MCF 10A (cell line): ENCODE measurements around the gene PLCL1. TPM values are rescaled to one million over a fixed set of nuclear protein-coding genes. Genes with fewer than 3 reads are reported as not detected.

ENCODE experiments used
- BruUV-seq: library from RNA; stranded (reverse); fragments of 400-500 nt; replicated peaks from 2 replicates; lab custom pipeline; 2021; lab: Mats Ljungman, UMichigan
- CTCF ChIA-PET: fragments of 300-600 bp; sonication (Branson Sonifier 250); formaldehyde crosslinking; extraction: SDS; loops from one replicate; lab custom pipeline; 2021; ENCODE audit warnings: antibody characterized with exemption, inconsistent platforms; lab: Yijun Ruan, JAX
- POLR2A ChIA-PET: fragments of 300-600, 350-650 bp; sonication (Branson Sonifier 250); formaldehyde crosslinking; extraction: SDS; loops from one replicate; lab custom pipeline; 2020; ENCODE audit warnings: antibody characterized with exemption, inconsistent platforms; lab: Yijun Ruan, JAX
- DNase-seq: peaks from one replicate; pipeline ENCODE4 v3.0.0-alpha.2; 2018; ENCODE audit not compliant: unreplicated experiment
- H3K27ac Mint-ChIP-seq: one replicate; pipeline ENCODE4 v1.8.0; 2022; ENCODE audit warnings: mild to moderate bottlenecking, low read depth, mixed read lengths; ENCODE audit not compliant: unreplicated experiment
- H3K27me3 Mint-ChIP-seq: one replicate; pipeline ENCODE4 v1.8.0; 2022; ENCODE audit warnings: mixed read lengths; ENCODE audit not compliant: insufficient read depth, unreplicated experiment
- H3K36me3 Mint-ChIP-seq: one replicate; pipeline ENCODE4 v1.8.0; 2022; ENCODE audit warnings: mild to moderate bottlenecking, moderate library complexity, mixed read lengths; ENCODE audit not compliant: insufficient read depth, unreplicated experiment
- H3K4me1 Mint-ChIP-seq: one replicate; pipeline ENCODE4 v1.8.0; 2022; ENCODE audit warnings: mixed read lengths; ENCODE audit not compliant: insufficient read depth, unreplicated experiment
- H3K4me3 Mint-ChIP-seq: one replicate; pipeline ENCODE4 v1.8.0; 2022; ENCODE audit warnings: mild to moderate bottlenecking, moderate library complexity, mixed read lengths; ENCODE audit not compliant: unreplicated experiment
- H3K9me3 Mint-ChIP-seq: one replicate; pipeline ENCODE4 v1.8.0; 2022; ENCODE audit warnings: mixed read lengths; ENCODE audit not compliant: unreplicated experiment
- intact Hi-C: fragments of 100-400 bp; cut with micrococcal nuclease; formaldehyde crosslinking; loops from 2 replicates; pipeline ENCODE4 v1.14.1; 2022
- total RNA-seq: library from RNA; stranded (reverse); gene quantifications from 2 replicates; pipeline ENCODE4 v1.2.3, GENCODE V29; 2022
- TF ChIP-seq, protein P1 (sequence below): fragments of 200-600 bp; IDR thresholded peaks from one replicate; pipeline ENCODE4 v1.8.0; 2022; ENCODE audit warnings: antibody characterized with exemption, mild to moderate bottlenecking; ENCODE audit not compliant: unreplicated experiment

PLCL1 gene
- total RNA-seq, 1 experiment from 2014 or later, result 0.12 TPM

DNA sequence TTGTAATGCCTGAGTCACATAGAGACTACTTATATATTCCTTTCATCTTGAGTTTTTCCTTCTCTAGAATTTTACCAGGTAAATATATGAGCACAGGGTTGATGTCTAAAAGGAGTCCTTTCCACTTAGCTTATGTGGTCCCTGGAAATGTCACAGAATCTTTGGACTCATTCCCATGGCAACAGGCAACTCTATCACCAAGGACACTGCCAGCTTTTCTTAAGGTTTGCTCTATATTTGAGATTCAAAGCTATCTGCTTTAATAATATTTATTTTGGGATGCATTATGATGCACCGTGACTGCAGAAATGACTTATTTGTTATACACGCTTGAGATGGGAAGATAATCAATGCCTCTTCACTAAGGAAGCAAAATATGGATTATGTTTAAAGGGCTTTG, 363.0 kb downstream of the PLCL1 start:
- no peak for DNase-seq
- Mint-ChIP-seq H3K4me1 (no peaks in the 10 kb centered on the region), H3K36me3 (no peaks in the 10 kb centered on the region), H3K4me3 (no peak overlapping the region), H3K27ac (no peak overlapping the region), H3K9me3 (no peaks in the 10 kb centered on the region), H3K27me3 (peaks cover 17% of the 10 kb centered on the region)
- no TSS peak for BruUV-seq
- intact Hi-C loops, result no loop called here
- TF ChIP-seq, protein P1, sequence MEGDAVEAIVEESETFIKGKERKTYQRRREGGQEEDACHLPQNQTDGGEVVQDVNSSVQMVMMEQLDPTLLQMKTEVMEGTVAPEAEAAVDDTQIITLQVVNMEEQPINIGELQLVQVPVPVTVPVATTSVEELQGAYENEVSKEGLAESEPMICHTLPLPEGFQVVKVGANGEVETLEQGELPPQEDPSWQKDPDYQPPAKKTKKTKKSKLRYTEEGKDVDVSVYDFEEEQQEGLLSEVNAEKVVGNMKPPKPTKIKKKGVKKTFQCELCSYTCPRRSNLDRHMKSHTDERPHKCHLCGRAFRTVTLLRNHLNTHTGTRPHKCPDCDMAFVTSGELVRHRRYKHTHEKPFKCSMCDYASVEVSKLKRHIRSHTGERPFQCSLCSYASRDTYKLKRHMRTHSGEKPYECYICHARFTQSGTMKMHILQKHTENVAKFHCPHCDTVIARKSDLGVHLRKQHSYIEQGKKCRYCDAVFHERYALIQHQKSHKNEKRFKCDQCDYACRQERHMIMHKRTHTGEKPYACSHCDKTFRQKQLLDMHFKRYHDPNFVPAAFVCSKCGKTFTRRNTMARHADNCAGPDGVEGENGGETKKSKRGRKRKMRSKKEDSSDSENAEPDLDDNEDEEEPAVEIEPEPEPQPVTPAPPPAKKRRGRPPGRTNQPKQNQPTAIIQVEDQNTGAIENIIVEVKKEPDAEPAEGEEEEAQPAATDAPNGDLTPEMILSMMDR, result no peak
- ChIA-PET POLR2A (no interaction called here), CTCF (interaction anchor here (0.5 kb wide), 2 partner anchors 130 to 1258 kb away, joined by 3 read pairs; no protein-coding TSS in a partner anchor)

DNA sequence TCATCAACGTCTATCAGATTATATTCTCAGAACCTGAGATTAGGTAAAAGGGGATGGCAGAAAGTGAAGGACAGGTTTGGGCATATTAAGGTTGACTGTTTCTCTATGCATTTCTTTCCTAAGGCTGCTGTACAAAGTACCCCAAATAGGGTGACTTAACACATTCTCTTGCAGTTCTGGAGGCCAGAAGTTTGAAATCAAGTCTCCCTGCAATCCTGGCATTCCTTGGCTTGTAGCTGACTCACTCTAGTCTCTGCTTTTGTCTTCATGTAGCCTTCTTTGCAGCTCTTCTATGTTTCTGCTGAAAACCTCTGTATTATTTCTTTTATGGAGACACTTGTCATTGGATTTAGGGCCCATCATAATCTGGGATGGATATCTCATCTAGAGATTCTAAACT, 364.3 kb downstream of the PLCL1 start:
- TF ChIP-seq, protein P1, result no peak
- POLR2A ChIA-PET, result no interaction called here
- Mint-ChIP-seq H3K36me3 (no peaks in the 10 kb centered on the region), H3K27me3 (peaks cover 14% of the 10 kb centered on the region), H3K4me1 (no peaks in the 10 kb centered on the region), H3K9me3 (no peaks in the 10 kb centered on the region), H3K4me3 (no peak overlapping the region), H3K27ac (no peak overlapping the region)
- no peak for DNase-seq
- CTCF ChIA-PET, result no interaction called here
- no TSS peak for BruUV-seq
- intact Hi-C loops, result no loop called here

GRCh38 chr2:198173242-198173641, 368.8 kb downstream of the PLCL1 start:
- peaks cover 18% of the 10 kb centered on the region for H3K27me3 Mint-ChIP-seq
- TF ChIP-seq, protein P1, result no peak
- H3K36me3 Mint-ChIP-seq, result no peaks in the 10 kb centered on the region
- H3K4me1 Mint-ChIP-seq, result no peaks in the 10 kb centered on the region
- no TSS peak for BruUV-seq
- ChIA-PET POLR2A (no interaction called here), CTCF (interaction anchor here (1.0 kb wide), 2 partner anchors 11 to 14 kb away, joined by 3 read pairs; no protein-coding TSS in a partner anchor)
- H3K9me3 Mint-ChIP-seq, result no peaks in the 10 kb centered on the region
- no peak overlapping the region for H3K27ac Mint-ChIP-seq
- no peak for DNase-seq
- no peak overlapping the region for H3K4me3 Mint-ChIP-seq
- intact Hi-C loops, result no loop called here

GRCh38 chr2:198173864-198174263, 369.5 kb downstream of the PLCL1 start:
- H3K4me1 Mint-ChIP-seq, result no peaks in the 10 kb centered on the region
- no peak for DNase-seq
- POLR2A ChIA-PET, result interaction anchor here (0.6 kb wide), 1 partner anchor 1149 kb away, joined by 3 read pairs; no protein-coding TSS in a partner anchor
- peaks cover 18% of the 10 kb centered on the region for H3K27me3 Mint-ChIP-seq
- H3K9me3 Mint-ChIP-seq, result no peaks in the 10 kb centered on the region
- no peak overlapping the region for H3K4me3 Mint-ChIP-seq
- no TSS peak for BruUV-seq
- intact Hi-C loops, result no loop called here
- TF ChIP-seq, protein P1, result no peak
- no peaks in the 10 kb centered on the region for H3K36me3 Mint-ChIP-seq
- H3K27ac Mint-ChIP-seq, result no peak overlapping the region
- CTCF ChIA-PET, result interaction anchor here (0.6 kb wide), 1 partner anchor 1237 kb away, joined by 3 read pairs; no protein-coding TSS in a partner anchor
